Activated CD4-positive, alpha-beta T cell treated with anti-CD3 and anti-CD28 coated beads, Interleukin-2, amount 50 U/mL, for 16 hours (primary cell): ENCODE measurements around the gene HMGXB4.

ENCODE experiments used
- DNase-seq: peaks from one replicate; pipeline ENCODE4 v3.0.0-alpha.2; 2020

The HMGXB4 gene

GRCh38 chr22:35328472-35328885 is 71.2 kb downstream of the HMGXB4 start:
- DNase-seq: no peak

DNA sequence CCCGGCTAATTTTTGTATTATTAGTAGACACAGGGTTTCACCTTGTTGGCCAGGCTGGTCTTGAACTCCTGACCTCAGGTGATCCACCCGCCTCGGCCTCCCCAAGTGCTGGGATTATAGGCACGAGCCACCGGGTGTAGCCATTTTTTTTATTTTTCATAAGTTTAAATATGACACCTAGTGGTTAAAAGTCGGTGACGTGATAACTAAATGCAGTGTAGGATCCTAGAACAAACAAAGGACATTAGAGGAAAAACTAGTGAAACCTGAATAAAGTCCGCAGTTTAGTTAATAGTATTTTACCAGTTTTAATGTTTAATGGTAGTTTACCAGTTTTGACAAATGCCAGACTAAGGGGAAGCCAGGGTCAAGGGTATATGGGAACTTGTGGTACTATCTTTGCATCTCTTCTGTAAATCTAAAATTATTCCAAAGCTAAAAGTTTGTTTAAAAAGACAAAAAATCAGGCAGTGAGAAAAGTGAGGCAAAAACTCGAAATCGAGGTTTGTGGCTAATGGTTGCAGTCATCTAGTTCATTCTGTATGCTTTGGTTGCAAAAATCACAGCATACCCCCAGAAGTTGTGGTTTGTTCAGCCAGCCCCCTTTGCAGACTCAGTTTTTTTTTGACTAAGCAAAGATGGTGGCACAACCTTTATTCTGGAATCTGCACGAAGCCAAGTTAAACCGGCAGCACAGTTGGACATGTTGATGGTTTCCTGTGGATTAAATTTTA is 72.0 kb downstream of the HMGXB4 start:
- DNase-seq: peak; percentile 66

DNA sequence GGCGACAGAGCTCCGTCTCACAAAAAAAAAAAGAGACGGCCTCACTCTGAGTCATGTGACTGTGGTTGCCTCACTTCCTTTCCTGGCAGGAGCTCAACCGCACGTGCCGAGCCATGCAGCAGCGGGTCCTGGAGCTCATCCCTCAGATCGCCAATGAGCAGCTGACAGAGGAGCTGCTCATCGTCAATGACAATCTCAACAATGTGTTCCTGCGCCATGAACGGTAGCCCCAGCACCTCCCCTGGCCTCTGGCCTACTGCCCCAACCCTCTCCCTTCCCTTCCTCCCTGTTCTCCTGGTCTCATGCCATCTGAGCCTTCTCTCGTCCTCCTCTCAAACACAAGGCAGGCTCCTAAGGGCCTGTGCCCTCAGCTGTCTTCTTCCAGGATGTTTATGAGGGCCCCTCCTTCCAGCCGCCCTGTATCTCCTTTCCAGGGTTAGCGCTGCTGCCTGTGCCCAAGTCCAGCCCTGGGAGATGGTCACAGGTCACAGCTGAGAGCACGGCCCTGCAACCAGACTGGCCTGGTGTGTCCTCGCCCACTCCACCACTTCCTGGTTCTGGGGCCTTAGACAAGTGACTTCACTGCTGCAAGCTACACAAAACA is 73.1 kb downstream of the HMGXB4 start:
- DNase-seq: peak; percentile 87

DNA sequence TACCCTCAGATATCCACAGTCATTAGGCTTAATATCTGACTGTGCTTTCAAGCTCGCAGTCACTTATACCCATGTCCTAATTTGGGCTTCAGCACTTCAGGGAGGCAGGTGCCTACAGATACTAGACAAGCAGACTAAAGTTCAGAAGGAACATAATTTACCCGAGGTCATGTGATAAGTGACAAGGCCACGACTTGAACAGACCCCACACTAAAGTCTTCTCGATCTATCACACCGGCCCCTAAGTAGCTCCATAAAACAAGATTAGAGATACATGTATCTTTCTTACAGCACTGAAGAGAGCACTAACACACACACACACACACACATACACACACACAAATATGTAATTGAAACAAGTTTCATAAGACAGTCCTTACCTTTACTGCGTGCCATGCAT is 75.0 kb downstream of the HMGXB4 start:
- no peak for DNase-seq

GRCh38 chr22:35333220-35333619 is 75.9 kb downstream of the HMGXB4 start:
- no peak for DNase-seq

DNA sequence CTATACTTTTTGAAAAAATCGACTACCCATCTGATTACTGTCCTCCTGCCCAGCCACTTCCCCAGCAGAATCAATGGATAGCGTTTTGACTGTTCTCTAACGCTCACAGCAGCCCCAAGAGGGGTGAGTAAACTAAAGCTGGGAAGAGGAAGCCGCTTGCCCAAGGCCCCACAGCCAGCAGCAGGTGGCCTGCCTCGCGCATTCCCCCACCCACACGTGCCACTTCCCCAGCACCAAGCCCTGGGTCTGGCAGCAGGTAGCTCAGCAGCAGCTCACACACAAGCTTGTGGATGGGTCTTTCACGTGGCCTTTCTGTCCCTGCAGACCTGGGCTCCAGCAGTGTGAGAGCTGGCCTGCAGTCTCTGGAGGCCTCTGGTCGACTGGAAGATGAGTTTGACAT is 76.7 kb downstream of the HMGXB4 start:
- DNase-seq: peak; percentile 44

DNA sequence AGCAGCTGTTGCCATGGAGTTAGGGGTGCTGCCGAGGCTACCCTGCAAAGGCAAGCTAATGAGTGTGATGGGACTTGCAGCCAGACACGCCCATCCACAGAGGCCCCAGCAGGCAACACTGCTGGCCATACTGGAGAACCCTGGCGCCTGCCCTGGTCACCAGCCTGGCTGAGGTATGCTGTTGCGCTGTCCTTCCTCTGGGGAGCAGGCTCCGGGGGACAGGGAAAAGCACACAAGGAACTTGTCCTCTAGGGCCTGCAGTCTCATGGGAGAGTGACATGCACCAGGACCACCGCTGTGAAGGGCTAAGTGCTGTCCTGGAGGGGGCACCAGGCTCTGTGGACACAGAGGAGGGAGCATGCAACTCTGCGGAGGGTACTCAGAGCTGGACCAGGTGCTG is 78.2 kb downstream of the HMGXB4 start:
- no peak for DNase-seq

GRCh38 chr22:35335936-35336781 is 78.9 kb downstream of the HMGXB4 start:
- peak; percentile 39 for DNase-seq

GRCh38 chr22:35337932-35338331 is 80.6 kb downstream of the HMGXB4 start:
- peak; percentile 27 for DNase-seq

DNA sequence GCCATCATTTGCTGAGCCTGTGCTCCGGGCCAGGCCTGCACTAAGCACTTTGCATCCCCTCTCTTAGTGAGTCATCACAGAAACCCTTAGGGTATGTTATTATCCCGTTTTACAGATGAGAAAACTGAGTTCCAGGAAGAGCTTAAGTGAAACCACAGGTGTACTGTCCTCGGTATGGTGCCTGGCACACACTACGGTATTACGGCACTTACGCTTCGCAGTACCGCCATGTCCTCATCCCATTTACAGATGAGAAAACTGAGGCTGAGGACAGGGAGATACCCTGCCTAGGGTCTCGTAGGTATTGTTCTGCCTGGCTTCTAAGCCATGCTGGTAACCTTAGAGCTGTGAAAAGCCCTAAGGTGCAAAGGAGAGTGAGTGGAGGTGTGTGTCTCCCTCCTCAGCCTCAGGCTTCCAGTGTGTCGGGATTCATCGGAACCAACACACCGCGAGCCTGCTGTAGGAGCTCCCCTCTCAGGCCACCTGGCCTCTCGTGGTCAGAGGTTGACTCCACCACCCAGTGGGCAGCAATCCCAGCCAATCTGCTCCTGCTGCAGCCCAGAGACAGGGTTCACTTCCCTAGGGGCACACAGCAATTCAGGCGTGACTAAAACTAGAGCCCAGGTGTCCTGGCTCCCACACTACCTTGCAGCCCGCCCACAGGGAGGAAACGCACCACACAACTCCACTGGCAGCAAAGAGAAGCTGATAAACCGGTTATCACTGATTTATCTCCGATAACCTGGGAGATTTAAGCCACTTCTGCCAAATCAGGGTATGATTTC is 84.0 kb downstream of the HMGXB4 start:
- DNase-seq: no peak

GRCh38 chr22:35342390-35342789 is 85.1 kb downstream of the HMGXB4 start:
- no peak for DNase-seq

DNA sequence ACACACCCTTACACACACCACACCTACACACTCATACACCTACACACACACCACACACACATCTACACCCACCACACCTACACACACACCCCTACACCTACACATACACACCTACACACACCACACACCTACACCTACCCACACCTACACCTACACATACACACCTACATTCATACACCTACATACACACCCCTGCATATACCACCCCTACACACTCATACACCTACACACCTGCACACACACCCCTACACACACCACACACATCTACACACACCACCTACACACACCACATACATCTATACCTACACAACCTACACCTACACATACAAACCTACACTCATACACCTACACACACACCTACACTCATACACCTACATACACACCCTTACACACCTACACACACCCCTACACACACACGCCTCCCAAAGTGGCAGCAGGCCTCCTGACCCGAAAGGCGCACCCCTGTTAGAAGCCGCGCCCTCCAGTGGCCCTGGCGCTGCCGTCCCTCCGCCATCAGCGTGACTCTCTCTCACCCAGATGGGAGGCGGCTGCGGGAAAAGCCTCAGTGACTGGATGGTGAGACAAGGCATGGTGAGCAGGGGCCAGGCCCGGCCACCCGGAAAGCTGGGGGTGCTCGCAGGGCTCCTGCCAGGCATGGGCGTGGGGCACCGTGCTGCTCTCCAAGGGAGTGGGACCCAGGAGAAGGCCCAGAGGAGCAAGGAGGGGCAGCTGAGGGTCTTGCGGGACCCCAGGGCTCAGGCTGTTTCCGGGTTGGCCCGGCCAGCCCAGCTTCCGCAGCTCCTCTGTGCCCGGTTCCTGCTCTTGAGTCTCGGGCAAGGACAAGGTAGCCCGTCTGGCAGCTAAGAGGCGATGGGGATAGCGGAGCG is 86.6 kb downstream of the HMGXB4 start:
- no peak for DNase-seq

- DNase-seq: no peak
These were observed 87.8 kb downstream of the HMGXB4 start for GRCh38 chr22:35344956-35345690.
